Activated naive CD4-positive, alpha-beta T cell treated with anti-CD3 and anti-CD28 coated beads, Interleukin-2, amount 50 U/mL, for 72 hours (primary cell): Measurements from ENCODE around the gene GNG4. TPM values are rescaled to one million over a fixed set of nuclear protein-coding genes. Genes with fewer than 3 reads are reported as not detected.

Source experiments
- ATAC-seq, 2 donors: fragments of 150-1000 bp; cut with Tn5 transposase; 2 replicates each; pipeline ENCODE4 v1.10.0; 2021; ENCODE audit warnings: mild to moderate bottlenecking in 2 of 2, moderate library complexity in 2 of 2
- DNase-seq, 2 donors: peaks; one replicate each; pipeline ENCODE4 v3.0.0; 2021 to 2022; ENCODE audit warnings: low spot score in 2 of 2
- H3K27ac Mint-ChIP-seq, 2 donors: one replicate each; pipeline ENCODE4 v1.8.0; 2022; ENCODE audit warnings: mild to moderate bottlenecking in 2 of 2, mixed read lengths in 2 of 2
- H3K36me3 Mint-ChIP-seq, 2 donors: one replicate each; pipeline ENCODE4 v1.8.0; 2022; ENCODE audit warnings: mixed read lengths in 2 of 2
- H3K9me3 Mint-ChIP-seq, 2 donors: one replicate each; pipeline ENCODE4 v1.8.0; 2022; ENCODE audit warnings: mixed read lengths in 2 of 2
- total RNA-seq, 2 donors: library from RNA; stranded (reverse); gene quantifications; one replicate each; pipeline ENCODE4 v1.2.3, GENCODE V29; 2022

Gene GNG4
- under 1 TPM; 0.70 to 0.75 TPM for total RNA-seq

GRCh38 chr1:235649368-235650163 lies at the start of gene GNG4:
Gene GNG4 (minus strand): TSS chr1:235649784. CDS start chr1:235583838, 65,946 bp downstream.
- DNase-seq = no peak
- Mint-ChIP-seq H3K9me3 (peaks cover 5 to 7% of the 10 kb centered on the region in 2 donors), H3K36me3 (peaks cover 11 to 29% of the 10 kb centered on the region in 2 donors), H3K27ac (no peak within 1 kb of the TSS)
- peak; percentile 47 to 65 for ATAC-seq

GRCh38 chr1:235697508-235697907 lies 47.9 kb upstream of the GNG4 start:
- Mint-ChIP-seq H3K9me3 (no peaks in the 10 kb centered on the region), H3K27ac (peak overlapping the region; percentile 53 to 76), H3K36me3 (peaks cover 29 to 37% of the 10 kb centered on the region in 2 donors)
- peak; percentile 98 to 100 for ATAC-seq
- DNase-seq = peak in 1 of 2 donors; percentile 12

GRCh38 chr1:235689356-235689755 lies 39.8 kb upstream of the GNG4 start:
- no peak for ATAC-seq
- Mint-ChIP-seq H3K9me3 (no peaks in the 10 kb centered on the region), H3K27ac (no peak overlapping the region), H3K36me3 (peaks cover 6 to 24% of the 10 kb centered on the region in 2 donors)
- DNase-seq = no peak

- DNase-seq (no peak), ATAC-seq (no peak)
- Mint-ChIP-seq H3K9me3 (no peaks in the 10 kb centered on the region), H3K27ac (no peak overlapping the region), H3K36me3 (peaks cover 6 to 24% of the 10 kb centered on the region in 2 donors)
Measured at GRCh38 chr1:235688096-235688495, 38.5 kb upstream of the GNG4 start.

GRCh38 chr1:235683653-235684052 lies 34.1 kb upstream of the GNG4 start:
- ATAC-seq (no peak), DNase-seq (no peak)
- Mint-ChIP-seq H3K36me3 (peaks cover 10 to 29% of the 10 kb centered on the region in 2 donors), H3K9me3 (peaks cover 0 to 8% of the 10 kb centered on the region in 2 donors), H3K27ac (no peak overlapping the region)

- no peak for DNase-seq
- H3K27ac Mint-ChIP-seq = peak overlapping the region in 1 of 2 donors; percentile 48
- H3K36me3 Mint-ChIP-seq = peaks cover 14 to 19% of the 10 kb centered on the region in 2 donors
- ATAC-seq = no peak
- peaks cover 0 to 8% of the 10 kb centered on the region in 2 donors for H3K9me3 Mint-ChIP-seq
Measured at GRCh38 chr1:235682216-235682615, 32.6 kb upstream of the GNG4 start.

- DNase-seq = no peak
- H3K36me3 Mint-ChIP-seq = peaks cover 33 to 39% of the 10 kb centered on the region in 2 donors
- H3K27ac Mint-ChIP-seq = no peak overlapping the region
- ATAC-seq = no peak
- H3K9me3 Mint-ChIP-seq = peaks cover 12 to 22% of the 10 kb centered on the region in 2 donors
Measured at GRCh38 chr1:235679644-235680043, 30.1 kb upstream of the GNG4 start.

GRCh38 chr1:235679005-235679404 lies 29.4 kb upstream of the GNG4 start:
- Mint-ChIP-seq H3K36me3 (peaks cover 40 to 46% of the 10 kb centered on the region in 2 donors), H3K27ac (no peak overlapping the region), H3K9me3 (peaks cover 12 to 27% of the 10 kb centered on the region in 2 donors)
- ATAC-seq = no peak
- DNase-seq = no peak

- DNase-seq (no peak), ATAC-seq (peak in 1 of 2 donors; percentile 36)
- H3K9me3 Mint-ChIP-seq = peaks cover 40 to 46% of the 10 kb centered on the region in 2 donors
- H3K27ac Mint-ChIP-seq = peak overlapping the region; percentile 25 to 86
- H3K36me3 Mint-ChIP-seq = peaks cover 65 to 72% of the 10 kb centered on the region in 2 donors
Measured at GRCh38 chr1:235675152-235675890, 25.7 kb upstream of the GNG4 start.

GRCh38 chr1:235673981-235674380 lies 24.4 kb upstream of the GNG4 start:
- peaks cover 47 to 54% of the 10 kb centered on the region in 2 donors for H3K9me3 Mint-ChIP-seq
- peaks cover 79 to 85% of the 10 kb centered on the region in 2 donors for H3K36me3 Mint-ChIP-seq

GRCh38 chr1:235671992-235672391 lies 22.4 kb upstream of the GNG4 start:
- H3K36me3 Mint-ChIP-seq = peaks cover 80 to 86% of the 10 kb centered on the region in 2 donors
- peak overlapping the region in 1 of 2 donors; percentile 39 for H3K27ac Mint-ChIP-seq
- no peak for ATAC-seq
- peaks cover 47 to 54% of the 10 kb centered on the region in 2 donors for H3K9me3 Mint-ChIP-seq
- no peak for DNase-seq

More at GRCh38 chr1:235673981-235674380, 24.4 kb upstream of the GNG4 start:
- ATAC-seq (no peak), DNase-seq (no peak)
- peak overlapping the region in 1 of 2 donors; percentile 60 for H3K27ac Mint-ChIP-seq

- peaks cover 41 to 46% of the 10 kb centered on the region in 2 donors for H3K9me3 Mint-ChIP-seq
- H3K27ac Mint-ChIP-seq = peak overlapping the region in 1 of 2 donors; percentile 86
- no peak for ATAC-seq
Measured at GRCh38 chr1:235670157-235670776, 20.7 kb upstream of the GNG4 start.

GRCh38 chr1:235669277-235669676 lies 19.7 kb upstream of the GNG4 start:
- H3K36me3 Mint-ChIP-seq = peaks cover 53 to 59% of the 10 kb centered on the region in 2 donors
- H3K27ac Mint-ChIP-seq = peak overlapping the region in 1 of 2 donors; percentile 86
- DNase-seq = no peak
- H3K9me3 Mint-ChIP-seq = peaks cover 35 to 37% of the 10 kb centered on the region in 2 donors
- no peak for ATAC-seq

More at GRCh38 chr1:235670157-235670776, 20.7 kb upstream of the GNG4 start:
- DNase-seq = no peak
- H3K36me3 Mint-ChIP-seq = peaks cover 62 to 69% of the 10 kb centered on the region in 2 donors

GRCh38 chr1:235663628-235664027 lies 14.0 kb upstream of the GNG4 start:
- no peak for DNase-seq
- no peak overlapping the region for H3K27ac Mint-ChIP-seq
- ATAC-seq = no peak
- H3K36me3 Mint-ChIP-seq = peaks cover 4 to 6% of the 10 kb centered on the region in 2 donors
- H3K9me3 Mint-ChIP-seq = no peaks in the 10 kb centered on the region

- no peak for ATAC-seq
- DNase-seq = no peak
- Mint-ChIP-seq H3K9me3 (no peaks in the 10 kb centered on the region), H3K36me3 (peaks cover 5 to 6% of the 10 kb centered on the region in 2 donors), H3K27ac (no peak overlapping the region)
Measured at GRCh38 chr1:235661568-235661967, 12.0 kb upstream of the GNG4 start.

GRCh38 chr1:235659186-235659771 lies 9.7 kb upstream of the GNG4 start:
- DNase-seq (no peak), ATAC-seq (no peak)
- Mint-ChIP-seq H3K9me3 (no peaks in the 10 kb centered on the region), H3K27ac (no peak overlapping the region), H3K36me3 (peaks cover 5 to 6% of the 10 kb centered on the region in 2 donors)
